ENCODE measurements around the gene CCNT2.
"Not testable (repeated sequence)": the region's sequence is repeated elsewhere in the genome, so short reads cannot be mapped to it uniquely, and the experiment has no call there.

Gene CCNT2

GRCh38 chr2:134919341-134920210, 954 bp downstream of the CCNT2 start:
- peak; percentile 30 for DNase-seq (ENCODE audit: low read depth)

GRCh38 chr2:134924912-134925311, 6.3 kb downstream of the CCNT2 start:
- DNase-seq (ENCODE audit: low read depth), result no peak

- DNase-seq (ENCODE audit: low read depth), result no peak
These were observed 7.8 kb downstream of the CCNT2 start for GRCh38 chr2:134926231-134926931.

- DNase-seq (ENCODE audit: low read depth), result no peak
These were observed 8.6 kb downstream of the CCNT2 start for GRCh38 chr2:134927195-134927594.

GRCh38 chr2:134932864-134933526, 14.4 kb downstream of the CCNT2 start:
- no peak for DNase-seq (ENCODE audit: low read depth)

- DNase-seq (ENCODE audit: low read depth), result no peak
These were observed 15.1 kb downstream of the CCNT2 start for GRCh38 chr2:134933732-134934131.

GRCh38 chr2:134934150-134934549, 15.5 kb downstream of the CCNT2 start:
- DNase-seq (ENCODE audit: low read depth), result no peak

- DNase-seq (ENCODE audit: low read depth), result no peak
These were observed 16.0 kb downstream of the CCNT2 start for GRCh38 chr2:134934641-134935040.

- no peak for DNase-seq (ENCODE audit: low read depth)
These were observed 18.1 kb downstream of the CCNT2 start for GRCh38 chr2:134936691-134937090.

GRCh38 chr2:134943540-134943939, 24.9 kb downstream of the CCNT2 start:
- DNase-seq (ENCODE audit: low read depth), result no peak

- DNase-seq (ENCODE audit: low read depth), result no peak
These were observed 26.4 kb downstream of the CCNT2 start for GRCh38 chr2:134944975-134945374.

GRCh38 chr2:134946073-134946472, 27.5 kb downstream of the CCNT2 start:
- no peak for DNase-seq (ENCODE audit: low read depth)

- DNase-seq (ENCODE audit: low read depth), result no peak
These were observed 31.5 kb downstream of the CCNT2 start for GRCh38 chr2:134949981-134950708.

GRCh38 chr2:134950886-134951285, 32.3 kb downstream of the CCNT2 start:
- DNase-seq (ENCODE audit: low read depth), result no peak

GRCh38 chr2:134952608-134953007, 34.0 kb downstream of the CCNT2 start:
- DNase-seq (ENCODE audit: low read depth), result no peak

GRCh38 chr2:134954065-134954464, 35.4 kb downstream of the CCNT2 start:
- DNase-seq (ENCODE audit: low read depth), result no peak

GRCh38 chr2:134955744-134956143, 37.1 kb downstream of the CCNT2 start:
- DNase-seq (ENCODE audit: low read depth), result no peak

- DNase-seq (ENCODE audit: low read depth), result no peak
These were observed 38.9 kb downstream of the CCNT2 start for GRCh38 chr2:134957477-134957876.

- DNase-seq (ENCODE audit: low read depth), result not testable (repeated sequence)
These were observed 48.5 kb downstream of the CCNT2 start for GRCh38 chr2:134967166-134967565.

- DNase-seq (ENCODE audit: low read depth), result no peak
These were observed 54.9 kb downstream of the CCNT2 start for GRCh38 chr2:134973241-134974138.

Data from activated T-helper 9 cell treated with anti-CD3 and anti-CD28 coated beads, Interleukin-2, amount 50 U/mL, for 16 hours (primary cell).